HG02798 (cell line): ENCODE measurements around the gene NOC3L.

ENCODE experiments used
- ATAC-seq: cut with Tn5 transposase; IDR thresholded peaks from one replicate; pipeline ENCODE4 v1.9.1; 2021; ENCODE audit warnings: mild to moderate bottlenecking; ENCODE audit not compliant: unreplicated experiment, poor library complexity

NOC3L gene

DNA sequence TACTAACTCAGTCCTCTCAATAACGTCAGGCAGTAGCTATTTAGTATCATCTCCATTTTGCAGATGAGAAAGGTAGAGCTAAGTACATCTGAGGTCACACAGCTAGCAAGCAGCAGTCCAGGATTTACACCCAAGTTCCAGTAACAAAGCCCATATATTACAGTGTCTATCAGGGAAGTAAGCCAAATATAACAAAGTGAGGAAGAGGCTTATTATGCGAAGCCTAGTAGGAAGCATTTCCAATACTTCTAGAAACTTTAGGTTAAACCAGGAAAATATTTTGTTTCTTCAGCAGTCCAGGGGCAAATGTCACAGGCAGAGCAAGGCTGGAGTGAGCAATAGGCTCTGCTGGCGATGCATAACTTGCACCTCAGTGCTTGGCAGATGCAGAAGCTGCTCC lies 53.9 kb downstream of the NOC3L start:
- no peak for ATAC-seq

DNA sequence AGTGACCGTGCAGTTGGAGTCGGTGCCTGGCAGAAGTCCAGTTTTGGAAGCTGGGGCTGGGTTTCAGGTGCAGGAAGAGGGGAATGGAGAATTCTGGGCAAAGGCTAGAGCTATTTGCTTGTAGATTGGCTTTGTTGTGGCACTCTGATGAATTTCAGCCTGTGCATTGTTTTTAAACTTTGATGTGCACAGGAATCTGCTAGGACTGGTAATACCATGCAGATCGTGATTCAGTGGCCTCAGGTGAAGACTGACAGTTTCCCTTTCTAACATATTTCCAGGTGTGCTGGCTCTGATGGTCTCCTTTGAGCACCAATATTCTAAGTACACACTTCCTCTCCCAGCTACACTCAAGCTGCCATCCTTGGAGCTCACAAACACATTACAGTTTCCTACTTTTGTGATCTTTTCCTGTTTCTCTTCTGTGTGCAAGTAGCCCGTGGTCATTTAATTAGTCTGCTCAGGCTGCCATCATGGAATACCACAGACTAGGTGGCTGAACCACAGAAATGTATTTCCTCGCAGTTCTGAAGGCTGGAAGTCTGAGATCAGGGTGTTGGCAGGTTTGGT lies 55.6 kb downstream of the NOC3L start:
- ATAC-seq: no peak

GRCh38 chr10:94303929-94304328 lies 58.8 kb downstream of the NOC3L start:
- ATAC-seq: no peak

DNA sequence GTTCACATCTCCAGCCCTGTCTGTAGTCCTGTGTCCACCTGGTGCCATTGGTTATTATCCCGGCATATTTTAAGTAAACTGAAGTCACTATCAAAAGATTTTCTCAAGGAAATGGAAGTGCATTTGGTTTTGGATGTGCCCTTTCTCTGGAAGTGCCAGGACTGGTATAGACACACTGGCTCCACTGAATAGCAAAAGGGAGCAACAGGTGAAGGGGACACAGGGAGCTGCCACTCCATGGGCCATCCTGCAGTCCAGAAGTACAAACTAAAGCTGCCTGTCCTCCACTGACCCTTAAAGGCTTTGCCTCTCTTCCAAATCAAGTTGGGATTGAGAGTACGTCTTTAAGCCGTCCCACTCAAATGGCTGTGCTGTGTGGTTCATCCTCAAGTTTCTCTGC lies 62.7 kb downstream of the NOC3L start:
- no peak for ATAC-seq

GRCh38 chr10:94299417-94299816 lies 63.3 kb downstream of the NOC3L start:
- no peak for ATAC-seq

DNA sequence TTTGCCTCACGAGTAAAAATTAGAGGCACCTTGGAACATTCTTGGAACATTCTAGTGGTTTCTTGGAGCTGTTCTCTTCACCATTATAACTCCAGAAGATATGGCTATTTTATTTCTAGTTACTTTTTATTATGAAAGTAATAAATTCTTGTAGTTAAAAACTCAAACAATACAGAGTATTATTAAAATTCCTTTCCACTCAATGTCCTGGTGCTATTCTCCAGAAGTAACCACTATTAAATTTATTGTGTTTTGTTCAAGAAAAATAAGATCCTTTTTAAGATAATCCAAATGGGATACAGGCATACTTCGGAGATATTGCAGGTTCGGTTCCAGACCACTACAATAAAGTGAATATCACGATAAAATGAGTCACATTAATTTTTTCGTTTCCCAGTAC lies 68.6 kb downstream of the NOC3L start:
- ATAC-seq: no peak

DNA sequence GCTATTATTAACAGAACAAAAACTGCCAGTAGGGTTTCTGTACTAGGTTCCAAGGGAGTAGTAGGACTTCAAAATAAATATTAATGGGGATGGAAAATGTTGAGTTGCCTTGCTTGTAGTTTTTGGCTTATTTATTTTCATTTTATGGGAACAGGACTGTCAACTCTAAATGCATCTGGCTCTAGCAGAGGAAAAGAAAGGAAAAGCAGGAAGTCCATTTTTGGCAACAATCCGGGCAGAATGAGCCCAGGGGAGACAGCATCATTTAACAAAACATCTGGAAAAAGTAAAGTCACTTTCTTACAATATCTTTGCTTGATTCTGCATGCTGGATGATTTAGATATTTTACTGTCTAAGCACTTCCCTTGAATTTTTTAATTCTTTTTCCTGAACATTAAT lies 69.4 kb downstream of the NOC3L start:
- no peak for ATAC-seq

GRCh38 chr10:94292434-94293090 lies 70.2 kb downstream of the NOC3L start:
- ATAC-seq: no peak

DNA sequence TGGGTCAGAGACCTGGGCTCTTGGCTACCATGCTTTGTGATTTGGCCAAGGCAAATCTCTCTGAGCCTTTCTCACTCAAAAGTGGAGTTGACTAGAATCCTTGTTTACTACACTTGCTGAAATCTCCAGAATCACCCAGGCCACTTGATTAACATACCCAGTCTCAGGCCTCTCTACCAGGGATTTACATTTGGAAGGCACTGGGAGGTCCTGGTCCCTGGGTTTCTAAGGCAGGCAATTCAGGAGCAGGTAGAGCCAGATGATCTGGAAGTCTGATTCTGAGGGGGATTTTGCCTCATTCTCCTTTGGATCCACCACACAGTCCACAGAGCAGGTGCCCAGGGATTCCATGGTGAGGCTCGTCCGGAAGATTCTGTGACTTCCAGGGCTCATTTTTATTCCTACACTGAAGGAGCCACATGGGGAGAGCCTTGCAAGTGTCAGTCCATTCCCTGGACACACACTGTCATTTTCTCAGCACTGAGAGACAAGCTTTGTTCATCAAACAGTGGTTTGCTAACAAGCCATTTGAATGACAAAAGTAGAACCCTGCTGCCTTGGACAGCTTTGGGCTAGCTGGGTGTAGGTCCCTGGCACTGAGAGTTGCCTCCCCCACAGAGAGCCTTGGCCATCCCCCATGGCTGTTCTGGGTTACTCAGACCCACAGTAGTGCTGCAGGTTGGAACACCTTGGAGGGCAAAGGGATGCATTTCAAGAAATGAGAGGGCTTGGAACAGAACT lies 74.2 kb downstream of the NOC3L start:
- no peak for ATAC-seq

GRCh38 chr10:94287336-94287735 lies 75.4 kb downstream of the NOC3L start:
- ATAC-seq: no peak

GRCh38 chr10:94286901-94287300 lies 75.8 kb downstream of the NOC3L start:
- ATAC-seq: no peak

DNA sequence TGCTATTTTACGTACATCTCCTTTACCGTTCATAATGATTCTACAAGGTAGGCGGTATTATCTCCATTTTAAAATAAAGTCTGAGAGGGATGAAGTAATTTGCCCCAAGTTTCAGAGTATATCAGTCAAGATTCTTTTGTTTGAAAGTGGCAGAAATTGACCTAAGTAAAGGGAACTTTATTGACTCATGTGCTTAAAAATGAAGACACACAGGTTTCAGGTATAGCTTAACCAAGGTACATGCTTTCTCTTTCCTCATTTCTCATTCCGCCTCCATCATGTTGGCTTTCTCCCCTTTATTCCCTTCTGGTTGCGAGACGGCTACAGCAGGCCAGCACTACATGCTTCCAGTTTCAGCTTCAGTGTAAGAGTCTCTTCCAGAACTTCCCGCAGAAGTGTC lies 77.5 kb downstream of the NOC3L start:
- no peak for ATAC-seq
